GM19463 (cell line): ENCODE measurements around the gene DCP1A.
"Not testable (repeated sequence)": the region's sequence is repeated elsewhere in the genome, so short reads cannot be mapped to it uniquely, and the experiment has no call there.

Experiments
- ATAC-seq: cut with Tn5 transposase; IDR thresholded peaks from one replicate; pipeline ENCODE4 v1.9.1; 2021; ENCODE audit warnings: mild to moderate bottlenecking, moderate library complexity; ENCODE audit not compliant: unreplicated experiment

DCP1A gene

GRCh38 chr3:53329897-53330296 is 17.4 kb downstream of the DCP1A start:
- ATAC-seq: no peak

- no peak for ATAC-seq
Observed at GRCh38 chr3:53328746-53329145, 18.6 kb downstream of the DCP1A start.

DNA sequence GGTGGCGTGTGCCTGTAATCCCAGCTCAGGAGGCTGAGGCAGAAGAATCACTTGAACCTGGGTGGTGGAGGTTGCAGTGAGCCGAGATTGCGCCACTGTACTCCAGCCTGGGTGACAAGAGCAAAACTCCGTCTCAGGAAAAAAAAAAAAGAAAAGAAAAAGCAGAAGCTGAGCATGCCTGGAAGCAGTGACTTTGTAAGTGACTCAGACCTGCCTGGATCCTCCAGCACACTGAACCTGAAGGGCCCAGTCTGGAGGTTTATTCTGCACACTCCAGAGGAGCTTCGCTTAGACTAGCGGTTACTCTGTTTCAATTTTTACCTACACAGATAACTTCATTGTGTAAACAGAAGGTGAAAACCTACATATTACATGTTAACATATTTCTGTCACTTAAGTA is 19.4 kb downstream of the DCP1A start:
- not testable (repeated sequence) for ATAC-seq

DNA sequence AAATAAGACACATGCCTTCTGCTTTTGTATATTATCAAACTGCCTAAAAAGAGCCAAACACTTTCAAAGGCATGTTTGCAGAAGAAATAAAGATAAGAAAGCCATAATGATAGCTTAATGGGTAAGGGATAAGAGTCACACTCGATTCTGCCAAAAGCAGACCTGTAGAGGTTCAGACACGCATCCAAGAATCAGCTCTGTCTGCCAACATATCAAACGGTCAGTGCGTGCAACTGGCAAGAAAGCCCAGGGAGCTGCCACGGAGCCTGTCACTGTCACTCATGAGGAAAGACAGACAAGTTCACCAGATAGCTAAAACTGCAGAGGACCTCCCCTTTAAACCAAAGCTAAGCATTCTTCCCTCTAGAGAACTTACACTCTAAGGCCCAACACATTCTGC is 23.2 kb downstream of the DCP1A start:
- ATAC-seq: no peak

DNA sequence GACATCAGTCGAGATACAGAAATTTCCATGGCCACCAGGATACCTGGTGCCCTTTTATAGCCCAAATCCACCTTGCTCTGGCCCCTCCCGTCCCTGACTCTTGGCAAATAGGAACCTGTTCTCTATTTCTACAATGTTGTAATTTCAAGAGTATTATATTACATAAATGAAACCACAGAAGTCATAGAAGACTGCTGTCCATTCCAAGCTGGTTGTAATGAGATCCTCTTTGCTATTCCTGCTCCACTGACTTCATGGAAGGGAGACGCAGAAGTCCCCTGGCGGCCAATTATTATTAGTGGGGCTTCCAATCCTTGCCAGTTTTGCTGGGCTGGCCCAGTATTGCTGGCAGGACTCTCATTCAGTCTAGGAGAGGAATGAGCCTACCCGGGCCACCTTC is 26.6 kb downstream of the DCP1A start:
- ATAC-seq: no peak

DNA sequence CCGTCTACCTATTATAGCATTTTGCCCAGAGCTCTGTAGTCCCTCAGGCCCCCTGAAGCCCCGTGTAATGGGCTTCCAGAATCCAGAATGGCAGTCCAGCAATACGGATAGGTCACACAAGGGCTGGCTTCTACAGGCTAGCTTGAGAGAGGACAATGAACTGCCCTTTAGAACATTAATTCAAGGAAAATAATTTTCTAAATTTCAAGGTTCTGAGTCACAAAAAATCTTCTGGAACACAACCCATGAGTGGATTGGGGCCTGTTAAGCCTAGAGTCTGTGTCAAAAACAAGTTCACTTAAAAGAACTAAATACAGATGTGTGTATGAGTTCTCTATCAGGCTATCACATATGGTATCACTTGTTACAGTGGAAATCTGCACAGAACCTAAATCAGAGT is 28.8 kb downstream of the DCP1A start:
- no peak for ATAC-seq

DNA sequence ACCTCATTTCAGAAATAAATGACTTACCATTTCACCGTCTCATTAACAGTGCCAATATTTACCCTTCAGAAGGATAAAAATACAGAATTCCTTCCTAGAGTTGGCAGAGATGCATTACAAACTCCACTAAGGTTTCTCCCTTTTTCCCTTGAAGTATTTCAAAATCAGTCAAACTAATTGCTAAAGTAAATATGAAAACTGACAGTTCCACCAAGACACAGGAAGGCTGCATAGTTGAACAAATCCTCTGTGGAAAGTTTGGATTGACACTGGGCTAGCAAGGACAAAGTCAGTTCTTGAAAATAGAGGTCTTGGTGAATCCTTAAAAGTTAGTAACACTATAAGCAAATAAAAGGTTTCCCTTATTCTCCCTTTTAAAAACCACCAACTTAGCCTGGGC is 34.5 kb downstream of the DCP1A start:
- no peak for ATAC-seq

- ATAC-seq: no peak
Observed at GRCh38 chr3:53311882-53312281, 35.5 kb downstream of the DCP1A start.

DNA sequence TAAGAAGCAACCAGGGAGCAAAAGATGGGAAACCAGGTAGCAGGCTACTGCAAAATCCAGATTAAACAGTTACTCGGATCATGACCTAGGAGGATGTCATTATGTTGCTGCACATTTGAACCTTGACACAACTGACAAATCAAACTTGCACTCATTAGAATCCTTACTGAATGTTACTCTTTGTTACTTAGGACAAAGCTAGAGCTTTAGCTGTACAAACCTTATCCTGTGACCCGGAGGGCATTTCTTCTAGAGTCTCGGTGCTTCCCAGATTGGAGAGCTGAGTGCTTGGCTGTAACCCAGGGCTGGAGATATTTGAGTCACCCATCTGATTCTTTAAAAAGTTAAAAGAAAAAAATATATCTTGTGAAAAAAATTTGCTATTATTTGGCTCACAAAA is 43.4 kb downstream of the DCP1A start:
- ATAC-seq: no peak

- no peak for ATAC-seq
Observed at GRCh38 chr3:53303549-53303948, 43.8 kb downstream of the DCP1A start.

- ATAC-seq: no peak
Observed at GRCh38 chr3:53300826-53301225, 46.5 kb downstream of the DCP1A start.

DNA sequence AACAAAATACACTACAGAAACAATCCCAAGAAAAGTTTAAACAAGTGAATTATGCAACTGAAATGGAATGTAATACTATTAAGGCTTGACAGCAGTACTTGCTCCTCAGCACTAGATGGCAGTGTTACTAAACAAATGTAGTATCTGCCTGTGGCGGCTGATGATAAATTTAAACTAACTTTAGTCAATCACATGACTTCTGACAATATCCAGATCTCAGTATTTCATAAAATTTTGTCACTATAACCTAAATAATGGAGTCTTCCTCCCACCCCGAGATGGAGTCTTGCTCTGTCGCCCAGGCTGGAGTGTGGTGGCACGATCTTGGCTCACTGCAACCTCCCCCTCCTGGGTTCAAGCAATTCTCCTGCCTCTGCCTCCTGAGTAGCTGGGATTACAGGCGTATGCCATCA is 47.7 kb downstream of the DCP1A start:
- not testable (repeated sequence) for ATAC-seq

GRCh38 chr3:53295410-53295809 is 51.9 kb downstream of the DCP1A start:
- no peak for ATAC-seq

DNA sequence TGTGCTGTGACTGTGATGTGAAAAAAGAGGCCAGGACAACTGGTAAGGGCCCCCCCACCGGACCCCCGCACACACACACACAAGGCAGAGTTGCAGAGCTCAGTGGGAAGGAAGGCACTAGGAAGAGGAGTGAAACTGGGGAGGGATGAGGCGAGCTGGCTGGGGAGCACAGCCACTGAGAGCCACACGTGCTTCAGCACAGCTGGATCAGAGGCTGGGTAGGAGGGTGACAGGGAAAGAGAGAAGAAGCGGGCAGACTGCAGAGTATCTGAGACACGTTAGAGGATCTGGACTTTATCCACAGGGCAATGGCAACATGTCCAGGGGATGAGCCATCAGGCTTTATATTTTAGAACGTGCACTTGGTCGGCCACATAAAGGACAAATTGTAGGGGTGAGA is 53.5 kb downstream of the DCP1A start:
- no peak for ATAC-seq

GRCh38 chr3:53288214-53288613 is 59.1 kb downstream of the DCP1A start:
- ATAC-seq: no peak

DNA sequence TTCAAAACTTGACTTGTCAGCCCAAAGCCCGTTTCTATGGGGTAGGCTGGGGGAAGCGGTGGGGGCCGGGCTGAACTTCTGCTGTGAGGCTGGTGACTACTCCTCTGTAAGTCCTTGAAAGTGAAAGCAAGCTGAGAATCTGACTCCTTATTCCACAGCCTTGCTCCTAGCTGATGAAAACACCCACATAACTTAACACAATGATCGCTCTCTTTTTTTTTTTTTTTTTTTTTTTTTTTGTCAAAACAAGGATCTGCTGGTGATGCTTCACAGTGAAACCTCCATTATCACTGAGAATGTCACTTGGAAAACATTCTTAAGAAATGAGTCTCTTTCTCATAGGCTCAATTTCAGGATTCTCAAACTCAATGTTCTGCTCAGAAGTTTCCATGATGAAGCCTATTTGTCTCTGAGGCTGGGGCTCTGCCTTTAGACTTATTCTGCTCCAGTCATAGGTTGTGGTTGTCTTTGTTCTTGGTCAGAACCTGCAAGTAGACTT is 60.2 kb downstream of the DCP1A start:
- no peak for ATAC-seq

- no peak for ATAC-seq
Observed at GRCh38 chr3:53286727-53287126, 60.6 kb downstream of the DCP1A start.

GRCh38 chr3:53282581-53282980 is 64.8 kb downstream of the DCP1A start:
- ATAC-seq: no peak

GRCh38 chr3:53278667-53279066 is 68.7 kb downstream of the DCP1A start:
- no peak for ATAC-seq

DNA sequence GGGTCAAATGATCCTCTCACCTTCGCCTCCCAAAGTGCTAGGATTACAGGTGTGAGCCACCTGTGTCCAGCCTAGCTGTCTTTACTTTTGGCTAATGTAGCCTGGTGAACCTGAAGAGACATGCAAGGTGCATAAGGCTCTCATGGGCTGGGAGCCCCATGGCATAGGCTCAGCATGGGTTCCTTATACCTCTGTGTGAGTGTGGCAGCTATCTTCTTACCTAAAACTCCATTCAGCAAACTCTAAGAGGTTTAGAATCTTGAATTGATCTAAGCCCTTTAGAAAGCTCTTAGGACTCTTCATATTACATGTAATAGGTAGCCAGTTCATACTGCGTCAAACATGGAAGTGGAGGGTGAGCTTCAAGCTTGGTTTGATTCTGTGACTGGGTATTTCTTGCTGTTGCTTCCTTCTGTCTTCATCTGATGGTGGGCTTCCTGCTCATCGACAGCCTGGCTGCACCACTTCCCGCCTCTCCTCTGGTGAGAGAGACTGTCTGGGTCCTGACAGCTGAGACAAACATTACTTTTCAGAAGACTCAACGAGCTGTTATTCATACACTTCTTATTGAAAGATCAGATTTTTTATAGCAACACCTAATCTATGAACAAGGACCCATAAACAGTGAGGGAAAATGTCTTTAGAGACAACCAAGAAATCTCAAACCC is 72.3 kb downstream of the DCP1A start:
- ATAC-seq: no peak

DNA sequence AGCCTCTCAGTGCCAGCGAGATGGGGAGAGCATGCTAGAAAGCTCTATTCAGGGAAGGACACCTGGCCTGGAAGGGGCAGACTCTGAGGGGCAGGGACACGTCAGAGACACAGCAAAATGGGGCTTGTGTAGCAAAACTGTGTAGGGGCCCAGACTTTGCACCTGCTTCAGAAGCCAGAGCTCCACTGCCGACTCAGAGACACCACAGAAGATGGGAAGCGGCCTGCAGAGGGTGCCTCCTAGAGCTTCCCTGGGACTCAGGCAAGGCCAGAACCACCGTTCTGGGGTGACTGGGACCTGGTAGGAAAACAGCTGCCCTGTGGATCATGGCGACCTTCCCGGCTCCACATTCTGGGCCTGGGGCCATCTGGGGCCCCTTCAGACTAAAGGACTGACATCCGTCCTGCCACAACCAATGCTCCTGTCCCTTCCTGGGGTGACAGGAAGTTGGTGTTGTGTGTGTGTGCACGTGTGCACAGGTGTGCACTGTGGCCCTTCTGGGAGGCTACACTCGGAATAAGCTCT is 74.1 kb downstream of the DCP1A start:
- ATAC-seq: no peak

- ATAC-seq: peak; percentile 79
Observed at GRCh38 chr3:53269888-53270880, 77.2 kb downstream of the DCP1A start.
